Subcutaneous abdominal adipose tissue (tissue), 5 donors: ENCODE results near the gene LRRK1.
A peak's percentile ranks its signal among the peaks of the same experiment; 100 is the strongest.

Experiments
- H3K27ac ChIP-seq: one replicate; pipeline ENCODE4 v1.7.0; 2013; ENCODE audit warnings: low read depth, mild to moderate bottlenecking, inconsistent platforms, low read length, moderate library complexity
- H3K27me3 ChIP-seq, 5 donors: one replicate each; pipeline ENCODE4 v1.7.0; 2013; ENCODE audit warnings: low read length in 5 of 5, inconsistent platforms in 1 of 5; ENCODE audit not compliant: control insufficient read depth in 5 of 5, insufficient read depth in 4 of 5
- H3K36me3 ChIP-seq, 5 donors: one replicate each; pipeline ENCODE4 v1.7.0; 2013; ENCODE audit warnings: low read length in 5 of 5; ENCODE audit not compliant: control insufficient read depth in 5 of 5, insufficient read depth in 5 of 5
- H3K4me1 ChIP-seq, 5 donors: one replicate each; pipeline ENCODE4 v1.7.0; 2013; ENCODE audit warnings: low read length in 5 of 5, mild to moderate bottlenecking in 3 of 5, moderate library complexity in 1 of 5; ENCODE audit not compliant: control insufficient read depth in 5 of 5, insufficient read depth in 5 of 5
- H3K4me3 ChIP-seq, 5 donors: one replicate each; pipeline ENCODE4 v1.7.0; 2013; ENCODE audit warnings: low read length in 5 of 5, low read depth in 1 of 5
- H3K9ac ChIP-seq, 5 donors: one replicate each; pipeline ENCODE4 v1.7.0; 2013; ENCODE audit warnings: low read length in 5 of 5, mild to moderate bottlenecking in 4 of 5, moderate library complexity in 3 of 5
- H3K9me3 ChIP-seq, 5 donors: one replicate each; pipeline ENCODE4 v1.7.0; 2013; ENCODE audit warnings: low read length in 5 of 5; ENCODE audit not compliant: control insufficient read depth in 5 of 5
- donor health status: healthy.
- donor health status: healthy.
- donor health status: healthy.
- donor health status: healthy.
- donor health status: healthy.

LRRK1 gene

GRCh38 chr15:100923076-100923475, 3.9 kb downstream of the LRRK1 start:
- Histone ChIP-seq H3K9ac (peak overlapping the region in 1 of 5 donors; percentile 35), H3K4me1 (peaks cover 0 to 36% (median 26%) of the 10 kb centered on the region in 5 donors), H3K4me3 (no peak overlapping the region), H3K27me3 (peaks cover 0 to 3% (median 0%) of the 10 kb centered on the region in 5 donors), H3K27ac (no peak overlapping the region), H3K36me3 (peaks cover 3 to 25% (median 12%) of the 10 kb centered on the region in 5 donors), H3K9me3 (no peaks in the 10 kb centered on the region)

GRCh38 chr15:100923902-100924301, 4.7 kb downstream of the LRRK1 start:
- H3K27ac ChIP-seq, result no peak overlapping the region
- no peaks in the 10 kb centered on the region for H3K9me3 ChIP-seq
- no peak overlapping the region for H3K4me3 ChIP-seq
- H3K9ac ChIP-seq, result no peak overlapping the region
- peaks cover 0 to 3% (median 0%) of the 10 kb centered on the region in 5 donors for H3K27me3 ChIP-seq
- peaks cover 0 to 27% (median 18%) of the 10 kb centered on the region in 5 donors for H3K4me1 ChIP-seq
- peaks cover 3 to 33% (median 15%) of the 10 kb centered on the region in 5 donors for H3K36me3 ChIP-seq

DNA sequence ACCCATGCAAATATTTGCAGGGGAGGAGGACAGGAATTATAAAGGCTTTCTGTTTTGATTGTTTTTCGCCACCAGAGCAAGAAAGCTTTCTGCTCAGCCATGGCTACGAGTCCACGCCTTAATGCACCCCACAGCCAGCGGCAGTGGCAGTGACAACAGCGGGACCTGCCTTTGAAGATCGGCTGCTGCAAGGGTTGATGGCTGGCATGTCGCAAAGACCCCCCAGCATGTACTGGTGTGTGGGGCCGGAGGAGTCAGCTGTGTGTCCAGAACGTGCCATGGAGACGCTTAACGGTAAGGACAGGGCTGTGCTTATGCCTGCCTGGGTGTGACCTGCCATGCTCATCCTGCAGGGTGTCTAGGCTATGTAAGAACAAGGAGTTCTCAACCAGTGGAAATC, 5.3 kb downstream of the LRRK1 start:
- Histone ChIP-seq H3K27ac (no peak overlapping the region), H3K9ac (no peak overlapping the region), H3K4me3 (no peak overlapping the region), H3K4me1 (peaks cover 0 to 27% (median 17%) of the 10 kb centered on the region in 5 donors), H3K27me3 (peaks cover 0 to 3% (median 0%) of the 10 kb centered on the region in 5 donors), H3K9me3 (no peaks in the 10 kb centered on the region), H3K36me3 (peaks cover 3 to 37% (median 15%) of the 10 kb centered on the region in 5 donors)

GRCh38 chr15:100925480-100925879, 6.3 kb downstream of the LRRK1 start:
- Histone ChIP-seq H3K4me3 (no peak overlapping the region), H3K27me3 (no peaks in the 10 kb centered on the region), H3K36me3 (peaks cover 4 to 44% (median 15%) of the 10 kb centered on the region in 5 donors), H3K9me3 (no peaks in the 10 kb centered on the region), H3K4me1 (peaks cover 0 to 23% (median 10%) of the 10 kb centered on the region in 5 donors), H3K9ac (no peak overlapping the region), H3K27ac (no peak overlapping the region)

DNA sequence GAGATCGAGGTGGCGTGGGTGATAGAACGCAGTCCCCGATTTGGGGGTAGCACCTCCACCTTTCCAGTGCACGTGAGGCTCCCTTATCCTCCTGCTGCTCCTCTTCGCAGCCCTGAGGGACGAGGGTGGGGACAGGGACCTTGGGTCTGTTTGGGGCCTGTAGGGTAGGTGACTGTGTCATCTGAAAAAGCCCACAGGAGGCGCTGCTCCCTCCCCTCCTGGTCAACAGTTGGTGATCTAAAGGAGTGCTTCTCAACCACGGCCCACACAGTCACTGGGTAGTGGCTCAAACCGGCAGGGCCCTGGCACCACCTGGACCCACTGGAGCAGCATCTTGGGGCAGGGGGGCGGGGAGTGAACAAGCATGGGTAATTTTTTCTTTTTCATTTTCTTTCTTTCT, 7.1 kb downstream of the LRRK1 start:
- Histone ChIP-seq H3K9me3 (no peaks in the 10 kb centered on the region), H3K4me3 (no peak overlapping the region), H3K36me3 (peaks cover 4 to 44% (median 15%) of the 10 kb centered on the region in 5 donors), H3K27me3 (no peaks in the 10 kb centered on the region), H3K4me1 (peaks cover 0 to 16% (median 6%) of the 10 kb centered on the region in 5 donors), H3K9ac (no peak overlapping the region), H3K27ac (no peak overlapping the region)

- Histone ChIP-seq H3K9ac (no peak overlapping the region), H3K27me3 (no peaks in the 10 kb centered on the region), H3K4me3 (no peak overlapping the region), H3K36me3 (peaks cover 4 to 44% (median 15%) of the 10 kb centered on the region in 5 donors), H3K4me1 (peaks cover 0 to 10% (median 6%) of the 10 kb centered on the region in 5 donors), H3K27ac (no peak overlapping the region), H3K9me3 (no peaks in the 10 kb centered on the region)
Measured at GRCh38 chr15:100926971-100927756, 8.0 kb downstream of the LRRK1 start.

- Histone ChIP-seq H3K9me3 (no peaks in the 10 kb centered on the region), H3K9ac (no peak overlapping the region), H3K27me3 (no peaks in the 10 kb centered on the region), H3K4me3 (no peak overlapping the region), H3K27ac (no peak overlapping the region), H3K4me1 (peaks cover 0 to 8% (median 0%) of the 10 kb centered on the region in 5 donors), H3K36me3 (peaks cover 4 to 44% (median 15%) of the 10 kb centered on the region in 5 donors)
Measured at GRCh38 chr15:100928632-100929280, 9.6 kb downstream of the LRRK1 start.

- H3K4me1 ChIP-seq, result peaks cover 0 to 8% (median 0%) of the 10 kb centered on the region in 5 donors
- no peak overlapping the region for H3K9ac ChIP-seq
- peaks cover 4 to 40% (median 15%) of the 10 kb centered on the region in 5 donors for H3K36me3 ChIP-seq
- H3K27ac ChIP-seq, result no peak overlapping the region
- no peaks in the 10 kb centered on the region for H3K27me3 ChIP-seq
- H3K9me3 ChIP-seq, result no peaks in the 10 kb centered on the region
- H3K4me3 ChIP-seq, result no peak overlapping the region
Measured at GRCh38 chr15:100929641-100930042, 10.5 kb downstream of the LRRK1 start.

- Histone ChIP-seq H3K36me3 (peaks cover 3 to 37% (median 15%) of the 10 kb centered on the region in 5 donors), H3K9me3 (no peaks in the 10 kb centered on the region), H3K27me3 (no peaks in the 10 kb centered on the region), H3K4me3 (no peak overlapping the region), H3K27ac (no peak overlapping the region), H3K9ac (no peak overlapping the region), H3K4me1 (peaks cover 0 to 8% (median 0%) of the 10 kb centered on the region in 5 donors)
Measured at GRCh38 chr15:100930306-100930848, 11.2 kb downstream of the LRRK1 start.
